Esophagus muscularis mucosa (tissue), 4 donors: ENCODE results near the gene TAL1. TPM values are rescaled to one million over a fixed set of nuclear protein-coding genes. Genes with fewer than 3 reads are reported as not detected.

Source experiments
- DNase-seq: peaks from one replicate; pipeline ENCODE4 v3.0.0-alpha.2; 2017; ENCODE audit errors: extremely low spot score
- H3K27ac ChIP-seq, 4 donors: fragments of 200-600 bp; sonication (generic); replicated peaks in 1 of 4; 1 replicate in 3 of 4; 2 replicates in 1 of 4; pipeline ENCODE4 v1.5.1; 2016 to 2019; ENCODE audit warnings: mild to moderate bottlenecking in 1 of 4
- H3K27me3 ChIP-seq, 4 donors: fragments of 200-600 bp; sonication (generic); one replicate each; pipeline versions ENCODE4 v1.5.1 to v1.6.0; 2016 to 2019
- H3K36me3 ChIP-seq, 4 donors: fragments of 200-600 bp; sonication (generic); one replicate each; pipeline ENCODE4 v1.5.1; 2016 to 2019
- H3K4me1 ChIP-seq, 4 donors: fragments of 200-600 bp; sonication (generic); one replicate each; pipeline ENCODE4 v1.5.1; 2016 to 2019
- H3K4me3 ChIP-seq, 4 donors: fragments of 200-600 bp; sonication (generic); 1 replicate in 2 of 4; 2 replicates in 2 of 4; pipeline ENCODE4 v1.5.1; 2016 to 2019; ENCODE audit warnings: mild to moderate bottlenecking in 4 of 4, moderate library complexity in 1 of 4
- H3K9me3 ChIP-seq, 4 donors: fragments of 200-600 bp; sonication (generic); 1 replicate in 3 of 4; 2 replicates in 1 of 4; pipeline ENCODE4 v1.5.1; 2016 to 2019
- CTCF ChIP-seq, 3 experiments: fragments of 200-600 bp in 2 of 3; fragments of 450-650 bp in 1 of 3; sonication (generic) in 2 of 3; IDR thresholded peaks; one replicate each; pipeline ENCODE4 v1.5.1; 2017 to 2019; ENCODE audit warnings: antibody characterized with exemption in 3 of 3, mild to moderate bottlenecking in 2 of 3, moderate library complexity in 1 of 3
- EP300 ChIP-seq: sonication (generic); formaldehyde crosslinking; IDR thresholded peaks from one replicate; pipeline ENCODE4 v1.6.1; 2017; ENCODE audit warnings: antibody characterized with exemption
- POLR2A ChIP-seq: fragments of 450-650 bp; IDR thresholded peaks from one replicate; pipeline ENCODE4 v1.6.1; 2017; ENCODE audit warnings: antibody characterized with exemption, moderate library complexity, mild to moderate bottlenecking, low read depth
- POLR2AphosphoS5 ChIP-seq, 2 donors: sonication (generic); formaldehyde crosslinking; IDR thresholded peaks; one replicate each; pipeline ENCODE4 v1.6.1; 2017; ENCODE audit warnings: antibody characterized with exemption in 2 of 2
- WGBS: methylation state at CpG from one replicate; pipeline ENCODE4 v1.1.5; 2018; 5-methylcytosine and 5-hydroxymethylcytosine counted together
- intact Hi-C: fragments of 100-400 bp; cut with DNase I; formaldehyde crosslinking; loops from one replicate; pipeline ENCODE4 v1.15.1; 2023
- total RNA-seq, 4 donors: library from RNA; depleted of rRNA; stranded (reverse); fragments of >200 nt; gene quantifications; one replicate each; pipeline versions ENCODE4 v1.1.0 to v1.2.1, GENCODE V29; 2016

Gene TAL1
- total RNA-seq, 4 donors from 2014 or later, result 2.5 to 4.8 (median 4.1) TPM

DNA sequence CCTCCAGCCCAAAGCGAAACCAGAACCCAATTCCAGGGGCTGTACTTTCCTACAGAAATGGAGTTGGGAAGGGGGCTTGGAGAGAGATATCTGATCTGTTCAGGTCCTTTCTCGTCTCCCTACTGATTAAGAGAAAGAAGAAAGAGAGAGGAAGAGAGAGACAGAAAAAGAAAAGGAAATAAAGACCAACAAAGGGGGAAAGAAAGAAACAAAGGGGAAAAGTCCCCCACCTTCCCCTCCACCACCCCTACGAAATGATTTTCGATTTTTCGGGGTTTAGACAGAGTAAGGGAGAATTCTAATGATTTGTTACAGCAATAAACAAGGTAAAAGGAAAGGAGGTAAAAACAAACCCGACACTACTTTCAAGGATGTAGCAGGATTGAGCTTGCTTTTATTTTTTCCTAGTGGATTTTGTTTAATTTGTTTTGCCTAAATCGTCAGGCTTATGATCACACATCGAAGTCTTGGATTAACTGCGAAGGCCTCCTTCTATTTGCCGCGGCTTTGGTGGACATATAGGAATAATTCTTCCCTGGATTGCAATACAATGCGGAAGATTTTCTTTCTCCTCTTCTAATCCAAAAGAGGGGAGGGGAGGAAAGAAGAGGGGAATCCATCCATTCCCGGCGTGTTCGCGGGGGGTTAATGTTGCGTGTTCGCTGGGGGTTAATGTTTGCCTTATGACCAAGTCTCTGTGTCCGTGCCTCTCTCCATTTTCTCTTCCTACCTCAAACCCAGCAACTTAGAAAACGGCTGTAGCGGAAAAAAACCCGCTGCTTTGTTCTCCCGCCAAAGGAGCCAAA is 1.9 kb downstream of the TAL1 start:
- intact Hi-C loops, result no loop called here
- peak overlapping the region; percentile 65 to 77 (median 66) for H3K27ac ChIP-seq
- H3K4me3 ChIP-seq, result peak overlapping the region; percentile 44 to 54 (median 48)
- no peaks in the 10 kb centered on the region for H3K36me3 ChIP-seq
- DNase-seq, result no peak
- H3K27me3 ChIP-seq, result peaks cover 3 to 100% (median 75%) of the 10 kb centered on the region in 4 donors
- TF ChIP-seq POLR2AphosphoS5 (IDR thresholded peaks at IDR 0.05) (no peak), CTCF (IDR thresholded peaks at IDR 0.05) (no peak), POLR2A (no peak)
- H3K4me1 ChIP-seq, result peaks cover 27 to 55% (median 52%) of the 10 kb centered on the region in 4 donors
- no peaks in the 10 kb centered on the region for H3K9me3 ChIP-seq
- 13% methylated on average over 23 of the region's 23 CpGs for WGBS

DNA sequence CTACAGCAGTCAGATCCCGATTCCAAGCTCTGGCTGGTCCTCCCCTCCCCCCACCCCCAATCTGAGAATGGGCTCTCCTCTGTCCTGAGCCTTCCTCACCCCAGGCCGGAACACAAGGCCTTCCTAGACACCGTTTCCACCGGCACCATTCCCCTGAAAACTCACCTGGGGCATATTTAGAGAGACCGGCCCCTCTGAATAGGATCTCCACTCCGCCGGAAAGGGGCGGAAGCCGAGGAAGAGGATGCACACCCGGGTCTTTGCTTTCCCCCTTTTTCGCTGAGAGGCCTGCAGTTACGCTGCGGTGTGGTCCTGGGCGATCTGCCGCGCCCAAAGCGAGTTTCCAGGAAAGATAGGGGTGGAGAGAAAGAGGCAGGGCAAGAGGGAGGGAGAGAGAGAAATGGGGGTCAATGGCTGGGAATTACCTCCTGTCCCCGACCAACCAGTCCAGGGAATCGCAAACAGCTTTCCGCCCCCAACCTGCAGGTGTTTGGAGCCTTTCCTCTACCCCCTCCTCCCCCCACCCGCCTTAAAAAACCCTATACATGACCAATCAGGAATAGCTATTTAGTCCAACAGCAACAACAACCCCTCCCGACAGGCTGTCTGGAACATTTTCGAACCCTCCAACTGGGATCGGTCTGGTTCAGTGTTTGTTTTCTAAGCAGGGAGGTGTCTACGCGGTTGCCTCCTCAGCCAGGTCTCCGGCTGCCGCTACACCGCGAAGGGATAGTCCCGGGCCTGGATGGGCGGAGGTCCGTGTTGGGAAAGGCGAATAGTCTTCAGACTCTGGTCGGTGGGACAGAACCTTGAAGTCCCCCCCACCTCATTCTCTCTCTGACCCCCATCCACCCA is 2.8 kb downstream of the TAL1 start:
- no peaks in the 10 kb centered on the region for H3K9me3 ChIP-seq
- no peaks in the 10 kb centered on the region for H3K36me3 ChIP-seq
- H3K4me1 ChIP-seq, result peaks cover 29 to 60% (median 56%) of the 10 kb centered on the region in 4 donors
- H3K27ac ChIP-seq, result peak overlapping the region; percentile 65 to 77 (median 66)
- WGBS, result 13% methylated on average over 35 of the region's 35 CpGs
- H3K27me3 ChIP-seq, result peaks cover 3 to 100% (median 82%) of the 10 kb centered on the region in 4 donors
- no peak for DNase-seq
- intact Hi-C loops, result no loop called here
- peak overlapping the region; percentile 44 to 54 (median 48) for H3K4me3 ChIP-seq
- peak in 1 of 2 donors; percentile 7 for TF ChIP-seq POLR2AphosphoS5 (IDR thresholded peaks at IDR 0.05)
- no peak for TF ChIP-seq EP300
- TF ChIP-seq POLR2A, result no peak
- no peak for TF ChIP-seq CTCF (IDR thresholded peaks at IDR 0.05)

DNA sequence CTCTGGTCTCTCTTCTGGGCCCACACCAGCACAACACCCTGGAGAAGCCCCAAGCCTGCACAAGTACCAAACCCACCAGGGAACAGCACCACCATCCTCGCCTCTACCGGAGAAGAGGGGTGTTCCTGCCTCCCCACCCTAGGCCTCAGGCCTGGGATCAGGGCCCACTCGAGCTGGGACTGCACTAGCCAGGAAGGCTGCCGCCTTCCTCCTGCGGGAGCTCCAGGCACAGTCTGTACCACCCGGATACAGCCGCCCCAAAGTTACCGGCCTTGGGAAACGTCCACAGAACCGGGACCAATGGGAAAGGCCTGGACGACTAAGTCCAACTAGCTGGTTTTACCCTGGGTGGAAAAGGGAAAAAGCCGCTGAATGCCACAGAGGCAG is 3.4 kb downstream of the TAL1 start:
- no peak for DNase-seq
- Histone ChIP-seq H3K27me3 (peaks cover 3 to 100% (median 81%) of the 10 kb centered on the region in 4 donors), H3K4me3 (peak overlapping the region; percentile 44 to 54 (median 48)), H3K4me1 (peaks cover 29 to 61% (median 56%) of the 10 kb centered on the region in 4 donors), H3K9me3 (no peaks in the 10 kb centered on the region), H3K27ac (peak overlapping the region; percentile 65 to 77 (median 66)), H3K36me3 (no peaks in the 10 kb centered on the region)
- intact Hi-C loops, result no loop called here
- TF ChIP-seq CTCF (IDR thresholded peaks at IDR 0.05) (no peak), POLR2AphosphoS5 (IDR thresholded peaks at IDR 0.05) (peak; percentile 62 to 66), POLR2A (no peak), EP300 (no peak)
- WGBS, result 47% methylated on average over 8 of the region's 12 CpGs

GRCh38 chr1:47227341-47228232 is 4.4 kb downstream of the TAL1 start:
- Histone ChIP-seq H3K27me3 (peaks cover 3 to 100% (median 79%) of the 10 kb centered on the region in 4 donors), H3K4me3 (peak overlapping the region in 2 of 4 donors; percentile 44 to 54), H3K27ac (no peak overlapping the region), H3K9me3 (no peaks in the 10 kb centered on the region), H3K4me1 (peaks cover 29 to 61% (median 55%) of the 10 kb centered on the region in 4 donors), H3K36me3 (no peaks in the 10 kb centered on the region)
- DNase-seq, result no peak
- intact Hi-C loops, result no loop called here
- TF ChIP-seq CTCF (IDR thresholded peaks at IDR 0.05) (no peak), EP300 (no peak), POLR2AphosphoS5 (IDR thresholded peaks at IDR 0.05) (no peak), POLR2A (no peak)
- WGBS, result 64% methylated on average over 7 of the region's 7 CpGs
